CD4-positive, alpha-beta T cell treated with Interferon alpha-2 for 1 hour (primary cell): Measurements from ENCODE around the gene ZNF529.

ENCODE experiments used
- DNase-seq, 2 donors: peaks; one replicate each; pipeline ENCODE4 v3.0.0-alpha.2; 2020 to 2022

Gene ZNF529

GRCh38 chr19:36508325-36508724, 64.8 kb downstream of the ZNF529 start:
- no peak for DNase-seq

- no peak for DNase-seq
Observed at GRCh38 chr19:36501973-36502372, 71.1 kb downstream of the ZNF529 start.

GRCh38 chr19:36497001-36497400, 76.1 kb downstream of the ZNF529 start:
- no peak for DNase-seq
